NOMO-1 (cell line): ENCODE results near the gene CD82.
"Not testable (repeated sequence)": the region's sequence is repeated elsewhere in the genome, so short reads cannot be mapped to it uniquely, and the experiment has no call there.

Experiments used
- DNase-seq, 2 experiments: peaks; one replicate each; lab custom pipeline; 2025; ENCODE audit not compliant: unreplicated experiment in 2 of 2; lab: John Stamatoyannopoulos, UW

Gene CD82

GRCh38 chr11:44658506-44658850 lies 93.0 kb downstream of the CD82 start:
- no peak for DNase-seq

GRCh38 chr11:44659641-44660040 lies 94.2 kb downstream of the CD82 start:
- DNase-seq = no peak

GRCh38 chr11:44660535-44660934 lies 95.1 kb downstream of the CD82 start:
- DNase-seq = not testable (repeated sequence)

GRCh38 chr11:44661311-44661717 lies 95.9 kb downstream of the CD82 start:
- no peak for DNase-seq
